Mammary epithelial cell (primary cell): Measurements from ENCODE around the gene FHIT.

Source experiments
- CTCF ChIP-seq, 2 donors: IDR thresholded peaks in 1 of 2; conservative IDR thresholded peaks in 1 of 2; 2 replicates each; pipeline ENCODE4 v1.5.1; 2011 to 2012; ENCODE audit warnings: inconsistent platforms in 2 of 2, low read length in 2 of 2, mild to moderate bottlenecking in 2 of 2, control low read depth in 1 of 2, low read depth in 1 of 2; ENCODE audit not compliant: insufficient read depth in 1 of 2; ENCODE audit errors: extremely low read depth in 1 of 2
- EZH2 ChIP-seq: IDR thresholded peaks from 2 replicates; pipeline ENCODE4 v1.6.1; 2012; ENCODE audit warnings: low read length, inconsistent platforms, borderline replicate concordance

GRCh38 chr3:60070366-60070765 lies 1180.9 kb downstream of the FHIT start:
- TF ChIP-seq CTCF (conservative IDR thresholded peaks at IDR 0.05 in 1 of 2, IDR thresholded peaks at IDR 0.05 in 1 of 2; ENCODE audit: extremely low read depth in 1 of 2, insufficient read depth in 1 of 2, low read depth in 1 of 2, low read length in 2 of 2), result no peak
- TF ChIP-seq EZH2, result no peak
